Smooth muscle cell (in vitro differentiated cells): ENCODE measurements around the gene TEX35. TPM values are rescaled to one million over a fixed set of nuclear protein-coding genes. Genes with fewer than 3 reads are reported as not detected.

Experiments
- DNase-seq: peaks from one replicate; lab custom pipeline; 2025; ENCODE audit not compliant: unreplicated experiment; lab: John Stamatoyannopoulos, UW
- H2AFZ ChIP-seq: fragments of 200-600 bp; sonication (generic); 2 replicates; pipeline ENCODE4 v1.6.0; 2016; ENCODE audit warnings: antibody characterized with exemption, low read depth, mild to moderate bottlenecking
- H3F3A ChIP-seq: fragments of 200-600 bp; sonication (generic); 2 replicates; pipeline ENCODE4 v1.6.0; 2017; ENCODE audit warnings: antibody characterized with exemption, low read depth
- H3K27ac ChIP-seq: fragments of 200-600 bp; sonication (generic); 2 replicates; pipeline ENCODE4 v1.5.1; 2016; ENCODE audit warnings: low read depth, mild to moderate bottlenecking
- H3K27me3 ChIP-seq: fragments of 200-600 bp; sonication (generic); 2 replicates; pipeline ENCODE4 v1.6.1; 2016; ENCODE audit warnings: low read depth, mild to moderate bottlenecking
- H3K36me3 ChIP-seq: fragments of 200-600 bp; sonication (generic); 2 replicates; pipeline ENCODE4 v1.5.1; 2016; ENCODE audit warnings: low read depth
- H3K4me1 ChIP-seq: fragments of 200-600 bp; sonication (generic); 2 replicates; pipeline ENCODE4 v1.5.1; 2016; ENCODE audit warnings: low read depth
- H3K4me2 ChIP-seq: fragments of 200-600 bp; sonication (generic); 2 replicates; pipeline ENCODE4 v1.6.0; 2016; ENCODE audit warnings: mild to moderate bottlenecking
- H3K4me3 ChIP-seq: fragments of 200-600 bp; sonication (generic); 2 replicates; pipeline ENCODE4 v1.5.1; 2016; ENCODE audit warnings: mild to moderate bottlenecking
- H3K79me2 ChIP-seq: fragments of 200-600 bp; sonication (generic); 2 replicates; pipeline ENCODE4 v1.6.0; 2016; ENCODE audit warnings: low read depth, mild to moderate bottlenecking
- H3K9ac ChIP-seq: fragments of 200-600 bp; sonication (generic); 2 replicates; pipeline ENCODE4 v1.6.0; 2016; ENCODE audit warnings: low read depth
- H3K9me3 ChIP-seq: fragments of 200-600 bp; sonication (generic); replicated peaks from 2 replicates; pipeline ENCODE4 v1.5.1; 2016; ENCODE audit warnings: low read depth
- H4K20me1 ChIP-seq: fragments of 200-600 bp; sonication (generic); 2 replicates; pipeline ENCODE4 v1.6.0; 2016; ENCODE audit warnings: low read depth
- CTCF ChIP-seq: fragments of 200-600 bp; sonication (generic); IDR thresholded peaks from 2 replicates; pipeline ENCODE4 v1.5.1; 2017; ENCODE audit warnings: borderline replicate concordance, mild to moderate bottlenecking, antibody characterized with exemption; ENCODE audit not compliant: insufficient read depth, poor library complexity, severe bottlenecking
- WGBS: methylation state at CpG from one replicate; pipeline ENCODE4 v1.1.7; 2016; ENCODE audit warnings: low lambda C conversion rate; 5-methylcytosine and 5-hydroxymethylcytosine counted together
- polyA plus RNA-seq: library from polyadenylated mRNA; unstranded; fragments of >200 nt; fragmentation: Nextera tagmentation; extraction: Ambion mirVana; gene quantifications from 2 replicates; pipeline ENCODE4 v1.2.1, GENCODE V29; 2016
- total RNA-seq: library from RNA; depleted of rRNA; stranded (reverse); fragments of >200 nt; gene quantifications from 2 replicates; pipeline ENCODE4 v1.2.3, GENCODE V29; 2014

Gene TEX35
- total and polyA plus RNA-seq, 2 experiments from 2014 or later = not detected

- H3K4me2 ChIP-seq = no peak overlapping the region
- no peaks in the 10 kb centered on the region for H3K36me3 ChIP-seq
- DNase-seq = no peak
- H3K9me3 ChIP-seq = no peaks in the 10 kb centered on the region
- H3K9ac ChIP-seq = no peak overlapping the region
- TF ChIP-seq CTCF = no peak
- H3K4me1 ChIP-seq = no peaks in the 10 kb centered on the region
- no peak overlapping the region for H3K4me3 ChIP-seq
- H3K27ac ChIP-seq = no peak overlapping the region
- H3K79me2 ChIP-seq = no peaks in the 10 kb centered on the region
- 87% methylated on average over 8 of the region's 8 CpGs for WGBS
- H3K27me3 ChIP-seq = no peaks in the 10 kb centered on the region
- H3F3A ChIP-seq = no peaks in the 10 kb centered on the region
- H2AFZ ChIP-seq = no peak overlapping the region
- no peaks in the 10 kb centered on the region for H4K20me1 ChIP-seq
Observed at GRCh38 chr1:178529364-178530036, 16.6 kb downstream of the TEX35 start.

GRCh38 chr1:178530037-178530402 is 17.1 kb downstream of the TEX35 start:
- no peaks in the 10 kb centered on the region for H3K9me3 ChIP-seq
- DNase-seq = no peak
- H3K9ac ChIP-seq = no peak overlapping the region
- H3K36me3 ChIP-seq = no peaks in the 10 kb centered on the region
- H3F3A ChIP-seq = no peaks in the 10 kb centered on the region
- no peaks in the 10 kb centered on the region for H3K4me1 ChIP-seq
- H3K4me3 ChIP-seq = no peak overlapping the region
- peak overlapping the region; percentile 34 for H3K27ac ChIP-seq
- no peak for TF ChIP-seq CTCF
- 36% methylated on average over 2 of the region's 2 CpGs for WGBS
- no peaks in the 10 kb centered on the region for H3K27me3 ChIP-seq
- no peak overlapping the region for H3K4me2 ChIP-seq
- H2AFZ ChIP-seq = no peak overlapping the region
- no peaks in the 10 kb centered on the region for H3K79me2 ChIP-seq
- H4K20me1 ChIP-seq = no peaks in the 10 kb centered on the region

- Histone ChIP-seq H3K36me3 (no peaks in the 10 kb centered on the region), H2AFZ (no peak overlapping the region), H3K4me3 (no peak overlapping the region), H3K4me2 (no peak overlapping the region), H4K20me1 (no peaks in the 10 kb centered on the region), H3F3A (no peaks in the 10 kb centered on the region), H3K9ac (no peak overlapping the region), H3K27ac (peak overlapping the region; percentile 34), H3K79me2 (no peaks in the 10 kb centered on the region), H3K27me3 (no peaks in the 10 kb centered on the region), H3K9me3 (no peaks in the 10 kb centered on the region), H3K4me1 (no peaks in the 10 kb centered on the region)
- 52% methylated on average over 3 of the region's 3 CpGs for WGBS
- TF ChIP-seq CTCF = no peak
- DNase-seq = no peak
Observed at GRCh38 chr1:178530502-178530901, 17.6 kb downstream of the TEX35 start.

- H3K4me2 ChIP-seq = no peak overlapping the region
Observed at GRCh38 chr1:178531887-178532286, 19.0 kb downstream of the TEX35 start.

More at GRCh38 chr1:178531887-178532286, 19.0 kb downstream of the TEX35 start:
- no peaks in the 10 kb centered on the region for H3K36me3 ChIP-seq
- no peak for TF ChIP-seq CTCF
- H3K4me3 ChIP-seq = no peak overlapping the region
- no peaks in the 10 kb centered on the region for H3K79me2 ChIP-seq
- H2AFZ ChIP-seq = no peak overlapping the region
- 93% methylated on average over 10 of the region's 10 CpGs for WGBS
- H3F3A ChIP-seq = no peaks in the 10 kb centered on the region
- no peaks in the 10 kb centered on the region for H3K27me3 ChIP-seq
- H3K9me3 ChIP-seq = no peaks in the 10 kb centered on the region
- DNase-seq = no peak
- no peak overlapping the region for H3K9ac ChIP-seq
- no peaks in the 10 kb centered on the region for H3K4me1 ChIP-seq
- H4K20me1 ChIP-seq = no peaks in the 10 kb centered on the region
- no peak overlapping the region for H3K27ac ChIP-seq
